CD14-positive monocyte (primary cell): Measurements from ENCODE around the gene TCF4. TPM values are rescaled to one million over a fixed set of nuclear protein-coding genes. Genes with fewer than 3 reads are reported as not detected.

Experiments used
- DNase-seq, 3 donors: peaks; one replicate each; pipeline ENCODE4 v3.0.0-alpha.2; 2011 to 2022
- H2AFZ ChIP-seq: 2 replicates; pipeline ENCODE4 v1.6.0; 2012; ENCODE audit warnings: mild to moderate bottlenecking, low read depth, low read length, inconsistent platforms; ENCODE audit not compliant: insufficient read depth, poor library complexity, severe bottlenecking
- H3K27ac ChIP-seq, 2 donors: 1 replicate in 1 of 2; 2 replicates in 1 of 2; pipeline ENCODE4 v1.5.1; 2012 to 2013; ENCODE audit warnings: low read length in 2 of 2, control low read depth in 1 of 2, inconsistent platforms in 1 of 2, low read depth in 1 of 2, mild to moderate bottlenecking in 1 of 2
- H3K27me3 ChIP-seq, 2 donors: one replicate each; pipeline versions ENCODE4 v1.6.0 to v1.6.1; 2011 to 2013; ENCODE audit warnings: low read length in 2 of 2; ENCODE audit not compliant: control insufficient read depth in 2 of 2, insufficient read depth in 2 of 2
- H3K36me3 ChIP-seq, 2 donors: replicated peaks in 1 of 2; 1 replicate in 1 of 2; 2 replicates in 1 of 2; pipeline versions ENCODE4 v1.5.1 to v1.6.1; 2012 to 2013; ENCODE audit warnings: low read length in 2 of 2, control low read depth in 1 of 2, inconsistent platforms in 1 of 2, mild to moderate bottlenecking in 1 of 2; ENCODE audit not compliant: insufficient read depth in 2 of 2, control insufficient read depth in 1 of 2
- H3K4me1 ChIP-seq, 2 donors: 1 replicate in 1 of 2; 2 replicates in 1 of 2; pipeline versions ENCODE4 v1.5.1 to v1.6.1; 2012 to 2013; ENCODE audit warnings: low read length in 2 of 2, control low read depth in 1 of 2, inconsistent platforms in 1 of 2, mild to moderate bottlenecking in 1 of 2, moderate library complexity in 1 of 2; ENCODE audit not compliant: insufficient read depth in 2 of 2, control insufficient read depth in 1 of 2
- H3K4me2 ChIP-seq: replicated peaks from 2 replicates; pipeline ENCODE3; 2012; ENCODE audit warnings: low read length, moderate library complexity, mild to moderate bottlenecking; ENCODE audit not compliant: poor library complexity, severe bottlenecking; ENCODE audit errors: extremely low read depth
- H3K4me3 ChIP-seq, 3 experiments: fragments of 200-600 bp in 1 of 3; sonication (generic) in 1 of 3; replicated peaks in 1 of 3; 1 replicate in 2 of 3; 2 replicates in 1 of 3; pipeline ENCODE4 v1.5.1; 2011 to 2013; ENCODE audit warnings: low read length in 3 of 3, mild to moderate bottlenecking in 3 of 3, control low read depth in 2 of 3, low read depth in 2 of 3, inconsistent platforms in 1 of 3, moderate library complexity in 1 of 3
- H3K79me2 ChIP-seq: 2 replicates; pipeline ENCODE4 v1.6.0; 2012; ENCODE audit warnings: mild to moderate bottlenecking, control low read depth, inconsistent platforms, low read length, moderate library complexity; ENCODE audit not compliant: insufficient read depth
- H3K9ac ChIP-seq: 2 replicates; pipeline ENCODE4 v1.6.0; 2017; ENCODE audit warnings: low read length, mild to moderate bottlenecking; ENCODE audit not compliant: insufficient read depth, poor library complexity, severe bottlenecking
- H3K9me3 ChIP-seq, 2 donors: replicated peaks in 1 of 2; 1 replicate in 1 of 2; 2 replicates in 1 of 2; pipeline versions ENCODE4 v1.5.1 to v1.6.1; 2012 to 2013; ENCODE audit warnings: low read length in 2 of 2, control low read depth in 1 of 2; ENCODE audit not compliant: control insufficient read depth in 1 of 2, insufficient read depth in 1 of 2
- H4K20me1 ChIP-seq: 2 replicates; pipeline ENCODE4 v1.6.0; 2012; ENCODE audit warnings: mild to moderate bottlenecking, low read length, control low read depth, moderate library complexity; ENCODE audit not compliant: insufficient read depth
- H3K27ac Mint-ChIP-seq, 7 donors: one replicate each; pipeline ENCODE4 v1.8.0; 2020; ENCODE audit warnings: mild to moderate bottlenecking in 7 of 7, mixed read lengths in 7 of 7, moderate library complexity in 6 of 7, inconsistent platforms in 2 of 7
- H3K27me3 Mint-ChIP-seq, 3 donors: one replicate each; pipeline ENCODE4 v1.8.0; 2021 to 2022; ENCODE audit warnings: low read depth in 3 of 3, mild to moderate bottlenecking in 3 of 3, mixed read lengths in 3 of 3, moderate library complexity in 3 of 3, inconsistent platforms in 1 of 3
- H3K36me3 Mint-ChIP-seq, 2 donors: one replicate each; pipeline ENCODE4 v1.8.0; 2020; ENCODE audit warnings: mixed read lengths in 2 of 2, inconsistent platforms in 1 of 2, mild to moderate bottlenecking in 1 of 2
- H3K4me1 Mint-ChIP-seq: one replicate; pipeline ENCODE4 v1.8.0; 2020; ENCODE audit warnings: mild to moderate bottlenecking, mixed read lengths
- H3K4me3 Mint-ChIP-seq, 2 donors: one replicate each; pipeline ENCODE4 v1.8.0; 2020; ENCODE audit warnings: mild to moderate bottlenecking in 2 of 2, mixed read lengths in 2 of 2, moderate library complexity in 1 of 2
- H3K9me3 Mint-ChIP-seq, 7 donors: one replicate each; pipeline ENCODE4 v1.8.0; 2020 to 2022; ENCODE audit warnings: mixed read lengths in 7 of 7, mild to moderate bottlenecking in 6 of 7, moderate library complexity in 6 of 7, inconsistent platforms in 2 of 7
- CTCF ChIP-seq: fragments of 200-600 bp; IDR thresholded peaks from one replicate; pipeline ENCODE4 v1.8.0; 2022; ENCODE audit warnings: antibody characterized with exemption, mild to moderate bottlenecking
- WGBS: methylation state at CpG from one replicate; pipeline ENCODE4 v1.1.5; 2013; ENCODE audit warnings: missing lambda C conversion rate; ENCODE audit not compliant: insufficient coverage; 5-methylcytosine and 5-hydroxymethylcytosine counted together
- intact Hi-C, 2 donors: fragments of 100-400 bp; cut with micrococcal nuclease; formaldehyde crosslinking; loops; one replicate each; pipeline versions ENCODE4 v1.15.0 to v1.15.1; 2023
- polyA plus RNA-seq, 3 donors: library from polyadenylated mRNA; depleted of rRNA in 1 of 3; unstranded in 2 of 3; stranded (reverse) in 1 of 3; fragments of 300-500 nt in 2 of 3; fragments of >200 nt in 1 of 3; fragmentation: Illumina TruSeq in 2 of 3; gene quantifications; 1 replicate in 2 of 3; 2 replicates in 1 of 3; pipeline ENCODE4 v1.2.3, GENCODE V29; 2012 to 2021

The TCF4 gene
- polyA plus RNA-seq, 3 donors = 5.9 to 12.9 (median 10.7) TPM

- Histone ChIP-seq H3K36me3 (no peaks in the 10 kb centered on the region), H3K27ac (peak overlapping the region in 1 of 2 donors; percentile 39), H2AFZ (peak overlapping the region; percentile 92), H3K9me3 (no peaks in the 10 kb centered on the region), H3K4me2 (peak overlapping the region; percentile 80), H3K27me3 (no peaks in the 10 kb centered on the region), H3K4me1 (peaks cover 17 to 34% of the 10 kb centered on the region in 2 donors), H4K20me1 (no peaks in the 10 kb centered on the region), H3K9ac (peak overlapping the region; percentile 68), H3K4me3 (peak overlapping the region; percentile 71 to 99 (median 81)), H3K79me2 (peaks cover 3% of the 10 kb centered on the region)
- peaks cover 26% of the 10 kb centered on the region for H3K4me1 Mint-ChIP-seq
- no peaks in the 10 kb centered on the region for H3K36me3 Mint-ChIP-seq
- no peak for DNase-seq
- under 1% methylated on average over 37 of the region's 63 CpGs for WGBS
- intact Hi-C loops = loop anchor here in 1 of 2 donors (5.0 to 10.0 kb wide), 2 partner anchors 667 to 1065 kb away; partner anchors contain the start of gene WDR7
- peak overlapping the region; percentile 88 to 95 for H3K4me3 Mint-ChIP-seq
- H3K27me3 Mint-ChIP-seq = peaks cover 0 to 5% (median 3%) of the 10 kb centered on the region in 3 donors
- TF ChIP-seq CTCF = no peak
- peak overlapping the region; percentile 64 to 90 (median 83) for H3K27ac Mint-ChIP-seq
- peaks cover 0 to 3% (median 0%) of the 10 kb centered on the region in 7 donors for H3K9me3 Mint-ChIP-seq
Measured at GRCh38 chr18:55587418-55588110, 428 bp downstream of the TCF4 start.

- H3K27me3 Mint-ChIP-seq = peaks cover 0 to 2% (median 0%) of the 10 kb centered on the region in 3 donors
- H3K4me3 ChIP-seq = peak overlapping the region in 2 of 3 experiments; percentile 29 to 81
- no peaks in the 10 kb centered on the region for H3K9me3 ChIP-seq
- peaks cover 26% of the 10 kb centered on the region for H3K4me1 Mint-ChIP-seq
- H2AFZ ChIP-seq = peak overlapping the region; percentile 70
- 15% methylated on average over 4 of the region's 11 CpGs for WGBS
- H3K9me3 Mint-ChIP-seq = peaks cover 0 to 2% (median 0%) of the 10 kb centered on the region in 7 donors
- no peak overlapping the region for H3K9ac ChIP-seq
- H3K36me3 Mint-ChIP-seq = no peaks in the 10 kb centered on the region
- no peak overlapping the region for H3K27ac ChIP-seq
- no peaks in the 10 kb centered on the region for H4K20me1 ChIP-seq
- H3K27me3 ChIP-seq = no peaks in the 10 kb centered on the region
- no peak overlapping the region for H3K27ac Mint-ChIP-seq
- H3K79me2 ChIP-seq = peaks cover 3% of the 10 kb centered on the region
- peak in 2 of 3 donors; percentile 15 to 37 for DNase-seq
- H3K4me3 Mint-ChIP-seq = peak overlapping the region; percentile 88 to 95
- no peak for TF ChIP-seq CTCF
- H3K4me2 ChIP-seq = peak overlapping the region; percentile 80
- intact Hi-C loops = loop anchor here in 1 of 2 donors (5.0 to 10.0 kb wide), 2 partner anchors 669 to 1066 kb away; partner anchors contain the start of gene WDR7
- H3K36me3 ChIP-seq = no peaks in the 10 kb centered on the region
- H3K4me1 ChIP-seq = peaks cover 17 to 34% of the 10 kb centered on the region in 2 donors
Measured at GRCh38 chr18:55585920-55586561, 2.0 kb downstream of the TCF4 start.
